T-helper 1 cell treated with Interleukin-12 subunit alpha and Interleukin-12 subunit beta and Interleukin-4 antibody, amounts not matched to agents 30 μg/mL and 1 μg/mL, for 36 hours (primary cell): ENCODE measurements around the gene EMC1.
"Not testable (repeated sequence)": the region's sequence is repeated elsewhere in the genome, so short reads cannot be mapped to it uniquely, and the experiment has no call there.

Experiments
- H3K27ac Mint-ChIP-seq: one replicate; pipeline ENCODE4 v1.8.0; 2021; ENCODE audit warnings: mild to moderate bottlenecking, mixed read lengths
- H3K27me3 Mint-ChIP-seq: one replicate; pipeline ENCODE4 v1.8.0; 2021; ENCODE audit warnings: low read depth, mixed read lengths
- H3K36me3 Mint-ChIP-seq: one replicate; pipeline ENCODE4 v1.8.0; 2021; ENCODE audit warnings: low read depth, mixed read lengths
- H3K4me1 Mint-ChIP-seq: one replicate; pipeline ENCODE4 v1.8.0; 2021; ENCODE audit warnings: low read depth, mixed read lengths
- H3K4me3 Mint-ChIP-seq: one replicate; pipeline ENCODE4 v1.8.0; 2021; ENCODE audit warnings: mild to moderate bottlenecking, moderate library complexity, mixed read lengths
- H3K9me3 Mint-ChIP-seq: one replicate; pipeline ENCODE4 v1.8.0; 2021; ENCODE audit warnings: mixed read lengths

EMC1 gene

DNA sequence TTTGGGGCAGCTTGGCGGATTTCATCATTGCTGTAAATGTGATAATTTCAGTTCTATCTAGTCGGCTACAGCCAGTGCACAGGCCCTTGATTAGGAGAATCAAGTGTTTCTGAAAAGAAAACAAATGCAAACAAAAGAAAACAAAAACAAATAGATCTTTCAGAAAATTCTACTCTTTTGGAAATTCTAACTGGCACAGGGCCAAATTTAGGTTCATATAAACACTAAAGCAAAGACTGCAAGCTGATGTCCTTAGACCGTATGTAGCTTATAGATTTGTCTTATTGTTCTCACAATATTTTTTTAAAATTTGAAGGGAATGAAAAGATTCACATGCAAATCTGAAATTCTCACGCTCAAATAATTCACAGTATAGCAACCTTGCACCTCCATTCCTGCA is 52.5 kb downstream of the EMC1 start:
- Mint-ChIP-seq H3K9me3 (no peaks in the 10 kb centered on the region), H3K36me3 (peaks cover 33% of the 10 kb centered on the region), H3K27ac (no peak overlapping the region), H3K4me1 (peaks cover 11% of the 10 kb centered on the region), H3K27me3 (no peaks in the 10 kb centered on the region), H3K4me3 (no peak overlapping the region)

DNA sequence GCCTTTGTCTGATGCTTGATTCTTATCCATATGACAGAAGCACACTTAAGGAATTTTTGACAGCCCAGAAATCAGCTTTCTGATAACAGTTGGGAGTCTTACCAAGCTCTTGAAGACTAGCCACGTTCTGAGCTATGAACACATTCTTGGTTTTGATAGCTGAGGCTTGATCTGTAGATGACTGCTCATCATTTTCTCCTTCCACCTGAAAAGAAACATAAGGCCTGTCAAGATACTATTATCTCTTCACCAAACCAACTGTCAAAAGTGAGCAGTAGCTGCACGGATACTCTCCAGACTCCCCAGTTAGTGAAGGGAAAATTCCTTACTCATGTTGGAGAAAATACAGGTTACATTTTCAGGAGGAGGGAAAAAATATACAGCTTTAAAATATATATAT is 53.5 kb downstream of the EMC1 start:
- Mint-ChIP-seq H3K4me1 (peaks cover 11% of the 10 kb centered on the region), H3K27me3 (no peaks in the 10 kb centered on the region), H3K36me3 (peaks cover 43% of the 10 kb centered on the region), H3K4me3 (no peak overlapping the region), H3K27ac (no peak overlapping the region), H3K9me3 (no peaks in the 10 kb centered on the region)

DNA sequence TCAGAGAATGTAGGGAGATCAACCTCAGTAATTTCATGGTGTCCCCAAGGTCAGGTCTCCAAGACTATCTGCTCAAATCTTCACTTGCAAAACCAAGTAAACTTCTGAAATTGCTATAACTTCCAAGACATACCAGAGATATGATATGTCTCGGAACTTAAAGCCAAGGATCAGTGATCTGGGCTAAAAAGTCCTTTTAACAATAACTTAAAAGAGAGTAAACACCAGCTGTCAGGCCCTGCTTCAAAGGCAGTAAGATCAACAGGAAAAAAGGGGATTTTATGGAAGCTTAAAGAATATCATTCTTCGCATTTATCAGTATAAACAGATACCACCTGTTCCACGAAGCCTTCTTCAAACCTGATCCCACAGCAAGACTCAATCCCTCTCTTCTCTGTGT is 55.0 kb downstream of the EMC1 start:
- Mint-ChIP-seq H3K4me3 (no peak overlapping the region), H3K27me3 (no peaks in the 10 kb centered on the region)

DNA sequence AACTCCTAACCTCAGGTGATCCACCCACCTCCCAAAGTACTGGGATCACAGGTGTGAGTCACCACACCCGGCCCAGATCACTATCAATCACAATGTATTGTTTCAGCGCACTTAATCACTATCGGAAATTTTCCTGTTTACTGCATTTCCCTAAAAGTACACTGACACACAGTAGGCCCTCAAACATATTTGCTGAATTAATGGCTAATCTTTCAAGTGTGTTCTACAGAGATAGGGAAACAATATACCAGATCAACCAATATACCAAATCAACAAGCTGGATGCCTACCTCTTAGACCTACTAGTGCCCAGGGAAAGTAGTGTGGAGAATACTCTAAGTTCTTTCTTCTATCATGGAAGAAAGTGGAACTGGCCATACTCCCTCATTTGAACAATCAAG is 58.3 kb downstream of the EMC1 start:
- H3K4me3 Mint-ChIP-seq = no peak overlapping the region
- no peak overlapping the region for H3K27ac Mint-ChIP-seq
- H3K27me3 Mint-ChIP-seq = no peaks in the 10 kb centered on the region
- H3K9me3 Mint-ChIP-seq = no peaks in the 10 kb centered on the region
- no peaks in the 10 kb centered on the region for H3K4me1 Mint-ChIP-seq
- H3K36me3 Mint-ChIP-seq = peaks cover 64% of the 10 kb centered on the region

More for the DNA sequence above, 55.0 kb downstream of the EMC1 start:
- Mint-ChIP-seq H3K36me3 (peaks cover 58% of the 10 kb centered on the region), H3K27ac (peak overlapping the region; percentile 1), H3K9me3 (no peaks in the 10 kb centered on the region), H3K4me1 (no peaks in the 10 kb centered on the region)

DNA sequence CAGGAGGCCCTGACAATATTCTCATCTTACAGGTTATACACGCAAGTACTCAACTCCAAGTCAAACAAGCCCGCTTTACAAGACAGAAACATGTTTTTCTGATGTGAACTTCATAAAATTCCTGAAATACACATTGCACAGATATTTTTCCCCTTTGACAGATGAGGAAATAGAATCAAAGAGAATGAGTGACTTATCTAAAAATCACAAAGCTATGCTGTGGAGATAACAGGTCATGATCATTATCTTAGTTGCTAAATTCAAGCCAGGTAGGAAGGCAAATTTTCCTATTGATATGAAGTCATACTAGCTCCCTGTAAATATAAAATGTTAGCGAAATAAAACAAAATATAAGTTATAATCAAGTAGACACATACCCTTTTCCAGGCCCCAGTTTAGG is 59.5 kb downstream of the EMC1 start:
- peaks cover 62% of the 10 kb centered on the region for H3K36me3 Mint-ChIP-seq
- H3K27me3 Mint-ChIP-seq = no peaks in the 10 kb centered on the region
- H3K4me1 Mint-ChIP-seq = no peaks in the 10 kb centered on the region
- H3K4me3 Mint-ChIP-seq = no peak overlapping the region
- no peaks in the 10 kb centered on the region for H3K9me3 Mint-ChIP-seq
- no peak overlapping the region for H3K27ac Mint-ChIP-seq

DNA sequence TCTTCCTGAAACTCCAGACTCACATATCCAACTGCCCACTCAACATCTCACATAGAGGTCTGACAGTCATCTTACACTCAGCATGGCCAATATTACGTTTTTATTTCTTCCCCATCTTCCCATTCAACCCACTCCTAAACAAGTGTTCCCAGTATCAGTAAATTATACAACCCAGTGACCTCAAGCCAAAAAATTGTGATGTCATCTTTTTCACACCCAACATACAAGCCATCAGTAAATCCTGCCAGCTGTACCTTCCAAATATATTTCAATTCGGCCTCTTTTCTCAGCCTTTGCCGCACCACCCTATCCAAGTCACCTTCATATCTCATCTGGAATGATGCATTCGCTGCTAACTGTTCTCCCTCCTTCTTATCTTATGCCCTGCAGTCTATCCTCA is 60.9 kb downstream of the EMC1 start:
- H3K36me3 Mint-ChIP-seq = peaks cover 63% of the 10 kb centered on the region
- H3K9me3 Mint-ChIP-seq = no peaks in the 10 kb centered on the region
- no peak overlapping the region for H3K27ac Mint-ChIP-seq
- H3K27me3 Mint-ChIP-seq = no peaks in the 10 kb centered on the region
- no peak overlapping the region for H3K4me3 Mint-ChIP-seq
- peaks cover 12% of the 10 kb centered on the region for H3K4me1 Mint-ChIP-seq

DNA sequence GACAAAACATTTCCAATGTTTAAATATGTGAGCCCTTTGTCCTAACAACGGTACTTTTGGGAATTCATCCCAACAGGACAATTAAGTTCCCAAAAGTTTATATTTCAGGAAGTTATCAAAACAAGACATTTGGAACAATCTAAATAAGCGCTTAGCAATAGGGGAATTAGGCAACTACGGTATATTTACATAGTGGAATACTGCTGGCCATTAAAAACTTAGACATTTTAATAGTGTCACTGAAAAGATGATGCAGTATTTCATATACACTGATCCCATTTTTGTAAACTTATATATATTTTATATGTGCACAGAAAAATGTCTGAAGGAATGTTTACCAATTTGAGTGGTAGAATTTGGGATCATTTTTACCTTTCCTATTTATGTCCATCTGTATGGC is 62.1 kb downstream of the EMC1 start:
- peaks cover 12% of the 10 kb centered on the region for H3K4me1 Mint-ChIP-seq

DNA sequence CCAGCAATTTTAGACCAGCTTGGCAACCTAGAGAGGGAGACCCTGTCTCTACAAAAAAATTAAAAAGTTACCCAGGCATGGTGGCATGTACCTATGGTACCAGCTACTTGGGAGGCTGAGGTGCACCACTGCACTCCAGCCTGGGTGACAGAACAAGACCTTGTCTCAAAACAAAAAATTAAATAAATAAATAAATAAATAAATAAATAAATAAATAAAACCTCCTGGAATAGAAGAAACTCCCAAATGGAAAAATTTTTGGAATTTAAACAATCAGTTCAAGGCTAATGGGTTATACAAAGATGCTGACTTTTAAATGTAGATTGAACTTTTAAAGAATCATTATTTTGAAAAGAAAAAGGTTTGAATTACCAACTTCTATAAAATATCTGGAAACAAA is 63.5 kb downstream of the EMC1 start:
- Mint-ChIP-seq H3K27ac (no peak overlapping the region), H3K4me1 (peaks cover 12% of the 10 kb centered on the region), H3K9me3 (no peaks in the 10 kb centered on the region), H3K36me3 (peaks cover 61% of the 10 kb centered on the region), H3K4me3 (no peak overlapping the region), H3K27me3 (no peaks in the 10 kb centered on the region)

More for the DNA sequence above, 62.1 kb downstream of the EMC1 start:
- H3K27me3 Mint-ChIP-seq = no peaks in the 10 kb centered on the region
- H3K9me3 Mint-ChIP-seq = no peaks in the 10 kb centered on the region
- no peak overlapping the region for H3K27ac Mint-ChIP-seq
- H3K4me3 Mint-ChIP-seq = no peak overlapping the region
- H3K36me3 Mint-ChIP-seq = peaks cover 63% of the 10 kb centered on the region

DNA sequence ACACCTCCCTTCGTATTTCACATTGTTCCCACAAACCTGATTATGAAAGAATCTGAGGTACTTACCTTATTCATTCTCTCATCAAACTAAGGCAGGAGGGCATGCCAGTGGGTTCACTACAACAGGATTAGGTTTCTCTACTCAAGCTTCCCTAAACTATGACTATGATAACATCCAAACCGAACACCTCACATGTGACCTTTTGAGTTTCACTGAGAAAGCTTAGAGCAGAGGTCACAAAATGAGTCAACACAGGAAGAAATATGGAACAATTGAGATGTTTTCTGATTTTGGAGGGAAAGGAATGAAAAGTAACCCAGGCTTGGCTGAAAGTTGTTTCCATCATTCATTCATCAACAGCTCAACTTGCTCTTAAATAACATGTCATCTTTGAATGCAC is 65.3 kb downstream of the EMC1 start:
- no peaks in the 10 kb centered on the region for H3K9me3 Mint-ChIP-seq
- peaks cover 14% of the 10 kb centered on the region for H3K4me1 Mint-ChIP-seq
- H3K36me3 Mint-ChIP-seq = peaks cover 56% of the 10 kb centered on the region
- no peaks in the 10 kb centered on the region for H3K27me3 Mint-ChIP-seq
- no peak overlapping the region for H3K4me3 Mint-ChIP-seq
- H3K27ac Mint-ChIP-seq = peak overlapping the region; percentile 10

DNA sequence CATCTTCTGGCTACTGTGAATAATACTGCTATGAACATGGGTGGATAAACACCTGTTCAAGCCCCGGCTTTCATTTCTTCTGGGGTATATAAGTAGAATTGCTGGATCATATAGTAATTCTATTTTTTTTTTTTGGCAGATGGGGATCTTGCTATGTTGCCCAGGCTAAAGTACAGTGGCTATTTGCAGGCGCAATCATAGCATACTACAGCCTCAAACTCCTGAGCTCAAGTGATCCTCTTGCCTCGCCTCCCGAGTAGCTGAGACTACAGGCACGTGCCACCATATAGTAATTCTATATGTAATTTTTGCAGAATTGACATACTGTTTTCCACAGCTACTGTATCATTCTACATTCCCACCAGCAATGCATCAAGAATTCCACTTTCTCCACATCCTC is 69.1 kb downstream of the EMC1 start:
- H3K4me1 Mint-ChIP-seq = peaks cover 27% of the 10 kb centered on the region
- no peak overlapping the region for H3K27ac Mint-ChIP-seq
- H3K9me3 Mint-ChIP-seq = no peaks in the 10 kb centered on the region
- H3K36me3 Mint-ChIP-seq = peaks cover 56% of the 10 kb centered on the region
- no peaks in the 10 kb centered on the region for H3K27me3 Mint-ChIP-seq
- no peak overlapping the region for H3K4me3 Mint-ChIP-seq

DNA sequence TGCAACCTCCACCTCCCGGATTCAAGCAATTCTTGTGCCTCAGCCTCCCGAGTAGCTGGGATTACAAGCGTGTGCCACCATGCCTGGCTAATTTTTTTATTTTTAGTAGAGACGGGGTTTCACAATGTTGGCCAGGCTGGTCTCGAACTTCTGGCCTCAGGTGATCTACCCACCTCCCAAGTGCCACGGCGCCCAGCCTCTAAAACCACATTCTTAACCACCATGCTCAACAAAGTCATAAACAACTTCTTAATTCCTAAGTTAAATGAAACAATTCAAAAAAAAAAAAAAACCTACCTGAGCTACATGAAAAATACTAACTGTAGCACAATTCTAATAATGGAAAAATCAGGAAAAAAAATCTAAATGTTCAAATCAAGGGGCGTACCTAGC is 71.1 kb downstream of the EMC1 start:
- Mint-ChIP-seq H3K4me3 (peak overlapping the region; percentile 41), H3K4me1 (peaks cover 16% of the 10 kb centered on the region), H3K27ac (peak overlapping the region; percentile 91), H3K36me3 (peaks cover 56% of the 10 kb centered on the region)
- H3K27me3 Mint-ChIP-seq, H3K9me3 Mint-ChIP-seq: not testable (repeated sequence)

DNA sequence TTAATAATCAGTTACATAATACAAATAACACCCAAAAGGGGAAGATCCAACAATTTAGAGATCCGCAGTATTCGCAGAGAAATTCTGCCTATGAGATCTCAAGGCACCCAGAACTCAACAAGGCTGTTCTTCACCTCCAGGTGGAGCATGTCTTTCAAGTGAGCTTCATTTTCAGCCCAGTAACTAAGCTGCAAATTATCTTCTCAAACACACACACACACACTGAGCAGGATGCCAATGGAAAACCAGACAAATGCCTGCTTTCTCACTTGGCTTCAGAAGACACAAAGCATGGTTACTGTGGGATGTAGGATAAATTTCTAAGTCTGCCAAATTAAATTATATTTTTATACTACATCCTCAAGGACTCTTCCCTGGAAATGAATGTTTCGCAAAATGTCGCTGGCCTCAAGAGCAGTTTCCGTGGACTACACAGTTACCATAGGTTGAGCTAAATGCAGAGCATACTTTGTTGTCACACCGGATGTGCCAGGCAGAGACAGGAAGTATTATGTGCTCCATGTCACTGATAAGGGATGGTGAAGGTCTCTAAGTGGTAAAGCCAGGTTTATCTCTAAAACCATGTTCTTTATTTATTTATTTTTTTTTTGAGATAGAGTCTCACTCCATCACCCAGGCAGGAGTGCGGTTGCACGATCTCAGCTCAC is 71.6 kb downstream of the EMC1 start:
- Mint-ChIP-seq H3K4me3 (peak overlapping the region; percentile 41), H3K27me3 (no peaks in the 10 kb centered on the region), H3K4me1 (peaks cover 16% of the 10 kb centered on the region), H3K9me3 (no peaks in the 10 kb centered on the region), H3K36me3 (peaks cover 61% of the 10 kb centered on the region), H3K27ac (peak overlapping the region; percentile 91)

DNA sequence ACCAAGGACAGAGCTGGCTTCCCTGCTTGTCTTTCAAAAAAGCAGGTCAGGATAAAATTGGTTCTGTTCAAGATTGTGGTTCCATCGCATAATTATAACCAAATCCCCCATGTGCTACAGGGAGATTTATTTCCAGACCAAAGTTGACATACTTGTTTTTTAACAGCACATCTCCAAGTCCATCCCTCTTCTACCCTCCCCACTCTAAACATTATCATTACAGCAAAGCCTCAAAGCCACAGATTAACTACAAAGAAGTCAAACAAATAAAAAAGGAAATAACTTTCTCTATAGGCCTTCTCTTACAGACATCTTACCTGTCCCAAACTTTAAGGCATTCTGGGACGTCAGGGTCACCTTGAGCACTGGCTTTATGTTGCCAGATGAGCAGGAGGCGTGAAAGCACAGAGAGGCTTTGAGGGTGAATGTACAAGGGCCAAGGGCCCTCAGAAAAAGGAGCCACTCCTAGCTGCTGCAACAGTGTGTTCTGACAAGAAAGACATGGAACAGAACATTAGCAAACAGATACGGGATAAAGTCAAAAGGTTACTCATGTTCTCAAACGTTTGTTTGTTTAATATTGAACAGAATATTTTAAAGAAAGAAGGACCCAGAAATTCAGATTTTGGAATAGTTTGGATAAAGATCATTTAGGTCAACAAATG is 72.5 kb downstream of the EMC1 start:
- peaks cover 16% of the 10 kb centered on the region for H3K4me1 Mint-ChIP-seq
- H3K4me3 Mint-ChIP-seq = no peak overlapping the region
- no peaks in the 10 kb centered on the region for H3K9me3 Mint-ChIP-seq
- H3K36me3 Mint-ChIP-seq = peaks cover 62% of the 10 kb centered on the region
- H3K27me3 Mint-ChIP-seq = no peaks in the 10 kb centered on the region
- H3K27ac Mint-ChIP-seq = no peak overlapping the region

DNA sequence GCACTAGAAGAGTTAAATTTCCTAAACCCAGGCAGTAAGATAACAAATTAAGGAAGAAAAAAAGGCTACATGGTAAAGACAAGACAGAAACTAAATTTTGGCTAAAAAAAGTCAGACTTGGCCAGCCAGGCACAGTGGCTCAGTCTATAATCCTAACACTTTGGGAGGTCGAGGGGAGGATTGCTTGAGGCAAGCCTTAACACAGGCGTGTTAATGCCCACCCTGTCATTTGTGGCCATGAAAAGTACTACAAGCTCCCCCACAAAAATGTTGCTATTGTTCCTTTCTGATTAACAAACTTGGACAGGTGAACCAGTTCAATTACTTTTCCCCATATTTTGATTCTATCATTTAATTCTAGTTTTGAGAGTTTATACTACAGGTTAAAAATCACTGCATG is 73.5 kb downstream of the EMC1 start:
- H3K27ac Mint-ChIP-seq = no peak overlapping the region
- peaks cover 64% of the 10 kb centered on the region for H3K36me3 Mint-ChIP-seq
- peaks cover 16% of the 10 kb centered on the region for H3K4me1 Mint-ChIP-seq
- H3K4me3 Mint-ChIP-seq = no peak overlapping the region
- H3K9me3 Mint-ChIP-seq = no peaks in the 10 kb centered on the region
- no peaks in the 10 kb centered on the region for H3K27me3 Mint-ChIP-seq

DNA sequence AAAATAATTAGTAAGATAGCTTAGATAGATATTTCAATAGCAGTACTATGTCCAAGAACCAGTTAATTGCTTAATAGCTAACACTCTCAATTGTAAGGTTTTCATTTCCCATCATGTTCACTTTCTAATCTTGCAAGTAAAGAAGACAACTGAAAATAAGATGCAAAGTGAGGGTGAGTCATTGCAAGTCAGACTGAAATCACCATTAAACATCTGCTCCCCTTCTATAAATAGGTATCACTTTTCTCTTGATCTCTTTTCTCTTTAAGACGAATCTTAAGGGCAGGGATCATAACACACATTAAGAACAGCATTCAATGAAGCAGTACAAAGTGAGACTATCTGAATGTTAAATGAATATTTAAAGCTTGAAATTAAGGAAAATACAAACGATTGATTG is 81.7 kb downstream of the EMC1 start:
- H3K27me3 Mint-ChIP-seq = no peaks in the 10 kb centered on the region
- no peaks in the 10 kb centered on the region for H3K9me3 Mint-ChIP-seq
- no peak overlapping the region for H3K27ac Mint-ChIP-seq
- H3K4me1 Mint-ChIP-seq = peaks cover 2% of the 10 kb centered on the region
- H3K4me3 Mint-ChIP-seq = no peak overlapping the region
- peaks cover 65% of the 10 kb centered on the region for H3K36me3 Mint-ChIP-seq
